GM18858 (cell line): ENCODE measurements around the gene HOXA11.

ENCODE experiments used
- ATAC-seq: cut with Tn5 transposase; IDR thresholded peaks from one replicate; pipeline ENCODE4 v1.9.1; 2021; ENCODE audit not compliant: unreplicated experiment

The HOXA11 gene

DNA sequence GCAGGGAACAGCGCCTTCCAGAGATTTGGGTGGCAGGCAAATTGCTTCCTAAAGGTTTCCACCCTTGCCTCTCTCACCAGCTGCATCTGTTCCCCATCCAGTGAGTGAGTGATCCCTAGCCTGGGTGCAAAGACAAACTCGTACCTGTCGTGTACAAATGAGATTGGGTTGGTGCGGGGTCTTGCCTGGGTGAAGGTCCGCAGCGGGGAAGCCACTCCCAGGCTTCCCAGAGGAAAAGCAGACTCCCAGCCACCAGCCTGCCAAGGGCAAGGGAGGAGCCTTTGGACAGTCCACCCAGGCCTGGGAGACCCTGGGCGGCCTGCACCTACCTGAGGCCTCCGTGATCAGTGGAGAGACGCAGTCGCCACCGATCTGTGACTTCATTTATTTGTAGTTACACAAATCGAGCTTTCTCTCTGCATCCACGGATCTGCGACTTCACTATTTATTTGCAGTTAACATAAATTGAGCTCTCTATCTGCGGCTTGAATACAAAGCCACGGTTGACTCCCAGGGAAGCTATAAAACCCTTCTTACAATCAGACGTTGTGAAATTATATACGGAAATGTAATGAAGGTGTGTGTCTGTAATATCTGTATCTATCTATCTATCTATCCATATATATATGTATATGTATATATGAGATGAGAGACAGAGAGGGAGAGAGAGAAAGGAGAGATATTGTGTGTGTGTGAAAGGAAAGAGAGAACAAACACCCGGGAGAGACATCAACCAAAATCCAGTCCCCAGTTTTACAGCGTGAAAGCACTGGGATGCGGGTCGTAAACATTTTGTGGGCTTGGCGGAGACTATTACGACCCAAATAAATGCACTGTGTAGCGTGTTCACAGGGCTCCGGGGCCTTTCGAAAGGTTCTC lies 25.5 kb downstream of the HOXA11 start:
- no peak for ATAC-seq

DNA sequence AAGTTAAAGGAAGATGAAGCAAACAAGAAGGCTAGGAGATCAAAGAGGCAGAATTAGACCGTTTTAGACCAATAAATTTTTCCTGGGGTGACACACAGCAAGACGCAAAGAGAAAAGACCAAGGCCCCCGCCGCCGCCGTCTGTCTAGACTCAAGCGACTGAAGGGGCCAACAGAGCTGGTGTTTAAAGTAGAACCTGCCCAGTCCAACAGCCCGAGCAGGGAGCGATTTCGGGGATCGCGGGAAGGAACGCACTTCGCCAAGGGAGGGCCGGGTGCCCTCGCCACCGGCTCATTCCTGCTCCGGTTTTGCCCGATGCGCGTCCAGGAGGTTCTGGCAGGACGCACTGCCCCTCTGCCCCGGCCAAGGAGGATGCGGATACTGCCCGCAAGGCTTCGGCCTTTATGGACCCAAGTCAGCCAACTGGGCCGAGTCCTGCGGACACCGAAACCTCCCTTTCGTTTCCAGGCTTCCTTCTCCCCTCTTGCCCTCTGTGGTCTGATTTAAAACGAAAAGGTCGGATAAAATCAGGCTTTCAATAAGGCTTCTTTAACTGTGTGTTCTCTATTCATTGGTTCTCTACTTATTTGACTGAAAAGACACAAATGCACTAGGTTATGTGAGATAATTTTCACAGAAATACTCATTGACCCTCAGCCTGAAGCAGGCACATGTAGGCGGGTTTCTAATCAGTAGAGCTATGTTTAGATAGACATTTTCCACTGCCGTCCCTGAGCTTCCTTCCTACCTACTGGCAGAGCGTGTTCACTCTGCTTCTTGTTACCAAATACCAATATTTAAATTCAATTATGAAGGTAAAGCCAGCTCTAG lies 26.4 kb downstream of the HOXA11 start:
- no peak for ATAC-seq

DNA sequence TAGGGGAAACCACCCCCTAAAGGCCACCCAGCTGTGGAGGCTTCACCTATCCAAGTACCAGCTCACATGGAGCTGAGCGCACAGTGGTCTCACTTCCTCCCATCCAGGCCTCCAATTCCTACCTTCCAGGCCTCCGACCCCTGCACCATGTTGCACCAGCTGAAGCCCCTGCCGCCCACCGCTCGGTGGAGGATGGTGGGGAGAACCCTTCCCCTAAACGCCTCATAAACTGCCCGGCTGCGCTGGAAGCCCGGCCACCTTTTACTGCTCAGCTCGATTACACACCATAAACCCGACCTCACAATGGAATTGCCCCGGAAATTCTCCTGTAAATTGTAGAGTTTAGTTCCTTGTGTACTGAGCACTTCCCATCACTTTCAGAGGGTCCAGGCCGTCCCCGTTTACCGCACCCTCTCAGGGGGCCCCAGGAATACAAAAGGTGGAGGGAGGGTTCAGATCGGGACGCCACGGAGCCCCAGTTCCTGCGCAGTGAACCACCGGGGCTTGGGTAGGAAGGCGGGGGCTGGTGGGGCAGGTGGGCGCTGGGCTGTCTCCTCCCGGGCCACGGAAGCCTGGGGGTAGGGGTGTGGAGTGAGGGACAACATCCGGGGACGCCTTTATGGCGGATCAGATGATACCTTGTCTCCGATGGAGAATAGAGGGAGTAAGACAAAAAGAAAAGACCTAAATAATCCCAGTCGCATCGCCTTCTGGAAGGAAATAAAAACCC lies 27.2 kb downstream of the HOXA11 start:
- no peak for ATAC-seq

DNA sequence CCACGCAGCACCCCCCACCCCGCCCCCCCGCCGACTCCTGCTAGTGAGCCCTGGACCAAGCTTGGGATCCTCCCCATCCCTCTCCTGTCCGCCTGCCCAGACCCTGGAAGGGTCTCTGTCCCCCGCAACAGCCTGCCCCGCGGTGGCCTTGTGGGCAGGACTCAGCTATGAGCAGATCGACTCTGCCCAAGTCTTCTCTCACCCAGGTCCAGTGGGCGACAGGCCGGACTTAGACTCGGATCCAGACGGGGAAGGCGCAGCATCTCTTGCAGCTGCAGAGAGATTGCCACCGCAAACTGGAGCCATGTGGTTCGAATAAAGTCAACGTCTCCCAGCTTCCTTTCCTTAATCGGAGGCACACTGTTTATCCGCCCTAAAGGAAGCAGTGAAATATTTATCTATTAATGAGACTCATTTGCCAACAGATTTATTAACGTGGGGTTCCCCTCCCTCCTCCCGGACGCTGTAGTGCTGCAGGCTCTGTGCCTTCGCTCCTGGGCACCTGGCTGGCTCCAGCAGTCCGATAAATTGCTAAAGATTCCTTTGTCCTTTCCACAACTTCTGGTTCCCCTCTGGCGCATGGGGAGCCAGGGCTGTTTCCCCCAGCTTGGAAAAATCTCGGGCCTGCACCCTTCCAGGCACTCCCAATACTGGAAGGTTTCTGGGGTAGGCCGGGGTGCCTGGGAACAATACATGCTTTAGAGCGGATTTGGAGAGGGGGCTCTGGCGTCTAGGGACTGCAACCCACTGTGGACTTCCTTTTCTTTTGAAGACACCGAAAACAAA lies 27.9 kb downstream of the HOXA11 start:
- ATAC-seq, result no peak

DNA sequence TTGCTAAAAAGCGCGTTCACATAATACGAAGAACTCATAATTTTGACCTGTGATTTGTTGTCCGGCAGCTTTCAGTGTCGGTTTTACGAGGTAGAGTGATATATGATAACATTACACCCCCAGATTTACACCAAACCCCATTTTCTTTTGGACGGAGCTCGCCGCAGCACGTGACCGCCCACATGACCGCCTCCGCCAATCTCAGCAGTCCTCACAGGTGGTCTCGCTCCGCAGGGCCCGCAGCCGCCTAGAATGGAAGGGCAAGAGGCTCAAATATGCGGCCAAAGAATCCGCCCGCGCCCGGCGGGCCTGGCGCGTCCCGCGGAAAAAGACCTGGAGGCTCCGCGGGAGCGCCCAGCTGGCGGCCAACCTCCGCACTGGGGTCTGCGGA lies 28.5 kb downstream of the HOXA11 start, which contains the start of gene HOXA7:
HOXA7 (minus strand) TSS at position 168 of the 391 bp plus-strand sequence; CDS start at position 38, 130 bp downstream.
- no peak for ATAC-seq

DNA sequence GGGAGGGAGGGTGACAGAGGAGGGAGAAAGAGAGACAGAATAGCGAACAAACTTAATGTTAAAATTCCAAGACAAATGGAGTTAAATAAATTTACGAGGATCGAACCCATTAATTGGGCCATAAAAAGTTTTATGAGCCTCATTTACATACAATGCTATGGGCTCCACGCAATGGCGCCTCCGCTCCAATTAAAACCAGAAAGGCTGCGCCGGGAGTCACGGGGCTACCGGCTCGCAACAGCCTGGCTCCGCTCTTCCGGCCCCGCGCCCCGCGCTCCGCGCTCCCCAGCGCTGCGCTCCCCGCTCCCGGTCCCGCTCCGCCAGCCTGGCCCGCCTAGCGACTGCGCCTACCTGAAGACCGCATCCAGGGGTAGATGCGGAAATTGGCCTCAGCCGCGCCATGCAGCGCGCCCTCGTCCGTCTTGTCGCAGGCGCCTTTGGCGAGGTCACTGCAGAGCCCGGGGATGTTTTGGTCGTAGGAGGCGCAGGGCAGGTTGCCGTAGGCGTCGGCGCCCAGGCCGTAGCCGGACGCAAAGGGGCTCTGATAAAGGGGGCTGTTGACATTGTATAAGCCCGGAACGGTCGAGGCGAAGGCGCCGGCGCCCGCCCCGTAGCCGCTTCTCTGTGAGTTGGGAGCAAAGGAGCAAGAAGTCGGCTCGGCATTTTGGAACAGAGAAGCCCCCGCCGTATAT lies 29.1 kb downstream of the HOXA11 start:
- no peak for ATAC-seq

DNA sequence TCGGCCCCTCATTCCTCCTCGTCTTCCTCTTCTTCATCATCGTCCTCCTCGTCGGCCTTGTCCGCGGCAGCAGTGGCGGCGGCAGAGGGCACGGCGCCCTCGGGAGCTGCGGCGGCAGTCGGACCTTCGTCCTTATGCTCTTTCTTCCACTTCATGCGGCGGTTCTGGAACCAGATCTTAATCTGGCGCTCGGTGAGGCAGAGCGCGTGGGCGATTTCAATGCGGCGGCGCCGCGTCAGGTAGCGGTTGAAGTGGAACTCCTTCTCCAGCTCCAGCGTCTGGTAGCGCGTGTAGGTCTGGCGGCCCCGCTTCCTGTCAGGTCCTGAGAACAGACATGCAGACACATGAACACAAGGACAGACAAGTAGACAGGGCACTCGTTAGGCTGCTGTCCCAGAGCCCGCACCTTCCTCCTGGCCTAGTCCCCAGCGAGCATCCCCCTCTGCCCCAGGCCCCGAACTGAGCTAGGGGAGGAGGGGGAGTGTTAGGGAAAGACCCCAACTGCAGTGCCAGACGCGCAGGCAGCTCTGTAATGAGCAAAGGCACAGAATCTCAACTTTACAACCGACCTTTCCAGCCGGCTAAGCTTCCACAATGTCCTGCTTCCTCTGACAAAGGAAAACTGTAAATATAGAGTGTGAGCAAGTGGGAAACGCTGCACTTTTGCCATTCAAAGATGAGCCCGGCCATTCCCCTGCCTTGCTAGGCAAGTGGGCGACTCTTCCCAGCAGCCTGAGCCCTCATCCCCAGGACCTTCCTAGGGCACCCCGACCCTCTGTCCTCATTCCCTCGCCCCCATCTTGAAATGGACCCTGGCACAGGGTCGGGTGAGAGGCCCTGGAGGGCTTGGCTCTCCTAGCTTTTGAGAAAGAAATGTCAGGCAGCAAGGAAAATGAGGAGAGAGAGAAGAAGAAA lies 29.9 kb downstream of the HOXA11 start:
- ATAC-seq, result no peak

DNA sequence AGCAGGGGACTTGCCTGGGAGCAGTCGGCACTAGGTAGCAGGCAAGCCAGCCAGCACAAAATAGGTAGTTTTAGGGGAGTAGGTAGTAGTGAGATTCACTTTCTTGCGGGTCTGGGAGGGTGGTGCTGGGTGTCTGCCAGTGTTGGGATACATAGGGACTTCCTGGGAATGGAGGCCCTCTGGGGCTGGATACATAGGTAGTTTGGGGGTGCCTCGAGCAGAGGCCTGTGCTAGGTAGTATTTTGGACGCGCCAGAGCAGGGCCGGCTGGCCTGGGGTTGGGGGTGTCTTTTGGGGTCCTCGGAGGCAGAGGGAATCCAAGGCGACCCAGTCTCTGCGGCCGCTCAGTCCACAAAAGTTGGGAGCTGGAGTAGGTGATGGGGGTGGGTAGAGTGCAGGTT lies 30.7 kb downstream of the HOXA11 start:
- ATAC-seq, result no peak

DNA sequence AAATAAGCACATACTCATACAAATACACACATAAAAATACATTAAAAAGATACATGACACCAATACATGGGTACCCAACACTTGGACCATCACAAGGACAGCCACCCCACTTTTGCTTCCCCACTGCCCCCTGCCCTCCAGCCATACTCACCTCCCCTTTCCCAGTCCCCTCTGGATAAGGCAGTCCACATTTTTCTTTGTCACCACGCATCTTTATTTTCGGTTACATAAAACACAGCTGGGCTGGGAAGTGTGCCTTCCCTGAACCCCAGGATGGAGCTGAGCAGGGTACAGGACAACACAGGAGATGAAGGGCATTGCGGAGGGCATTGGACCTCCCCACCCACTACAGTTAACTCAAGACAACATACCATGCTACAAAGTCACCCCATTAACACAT lies 31.5 kb downstream of the HOXA11 start:
- no peak for ATAC-seq

DNA sequence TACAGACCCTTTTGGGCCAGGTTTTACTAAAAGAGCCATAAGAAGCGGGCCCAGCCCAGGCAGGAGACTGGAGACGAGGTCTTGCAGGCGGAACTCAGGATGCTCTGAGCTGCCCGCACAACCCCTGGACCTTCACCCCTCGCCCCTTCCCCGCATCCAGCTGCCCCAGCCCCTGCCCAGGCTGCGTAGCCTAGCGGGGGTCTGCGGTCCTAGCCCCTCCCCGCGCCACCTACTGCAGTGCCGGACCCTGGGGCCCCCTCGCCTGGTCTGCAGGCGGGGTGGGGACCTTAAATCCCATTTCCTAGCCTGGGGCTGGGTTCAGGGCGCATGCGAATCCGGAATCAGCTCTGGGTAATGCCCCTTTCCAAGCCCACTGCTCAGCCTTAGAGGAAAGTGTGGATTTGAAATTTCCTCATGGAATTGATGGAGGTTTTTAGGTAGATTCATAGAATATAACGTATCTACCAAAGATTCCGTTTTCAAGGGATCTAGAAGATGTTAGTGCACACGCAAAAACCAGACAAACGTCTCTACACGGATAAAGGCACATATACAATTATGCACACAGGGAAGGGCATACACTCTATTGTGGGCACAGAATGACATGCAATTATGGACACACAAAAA lies 32.1 kb downstream of the HOXA11 start:
- no peak for ATAC-seq

DNA sequence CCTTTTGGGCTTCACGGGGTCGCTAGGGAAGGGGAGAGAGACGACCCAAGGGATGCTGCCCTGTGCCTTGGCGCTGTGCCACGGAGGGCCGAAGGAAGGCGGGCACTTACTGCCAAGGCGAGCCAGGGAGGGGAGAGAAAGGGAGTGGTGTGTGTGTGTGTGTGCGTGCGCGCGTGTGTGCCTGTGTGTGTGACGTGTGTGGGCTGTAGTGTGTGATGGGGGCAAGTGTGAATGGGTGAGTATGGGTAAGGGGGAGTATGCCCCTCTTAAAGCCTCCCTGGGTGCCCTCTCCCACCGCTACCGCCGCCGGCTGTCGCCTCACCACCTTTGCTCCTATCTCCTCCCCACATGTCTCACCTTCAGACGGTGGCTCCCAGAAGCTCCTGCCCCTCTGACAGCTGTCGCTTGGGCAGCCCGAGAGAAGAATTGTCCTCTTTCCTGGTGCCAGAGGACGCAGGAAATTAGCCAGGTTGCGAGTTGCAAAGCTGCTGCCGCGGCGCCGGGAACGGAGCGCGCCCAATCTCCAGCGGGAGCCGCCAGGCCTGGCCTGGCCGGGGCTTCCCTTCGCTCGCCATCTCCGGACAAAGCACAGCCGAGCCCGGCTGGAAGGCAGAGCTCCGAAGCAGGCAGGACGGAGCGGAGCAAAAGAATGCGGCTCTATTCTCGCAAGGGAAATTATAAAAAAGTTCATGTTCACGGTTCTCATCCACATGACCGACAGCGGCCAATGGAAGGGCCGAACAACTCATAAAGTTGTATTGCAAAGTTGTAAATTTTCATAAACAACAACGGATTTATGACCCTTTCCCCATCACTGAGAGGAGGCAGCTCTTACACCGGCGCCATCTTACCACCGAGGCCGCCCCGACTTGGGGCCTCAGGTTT lies 32.9 kb downstream of the HOXA11 start, which contains the start of gene HOXA3:
HOXA3 (minus strand) TSS at position 653 of the 885 bp plus-strand sequence. CDS start 41,943 bp downstream, outside the sequence.
- ATAC-seq, result no peak

DNA sequence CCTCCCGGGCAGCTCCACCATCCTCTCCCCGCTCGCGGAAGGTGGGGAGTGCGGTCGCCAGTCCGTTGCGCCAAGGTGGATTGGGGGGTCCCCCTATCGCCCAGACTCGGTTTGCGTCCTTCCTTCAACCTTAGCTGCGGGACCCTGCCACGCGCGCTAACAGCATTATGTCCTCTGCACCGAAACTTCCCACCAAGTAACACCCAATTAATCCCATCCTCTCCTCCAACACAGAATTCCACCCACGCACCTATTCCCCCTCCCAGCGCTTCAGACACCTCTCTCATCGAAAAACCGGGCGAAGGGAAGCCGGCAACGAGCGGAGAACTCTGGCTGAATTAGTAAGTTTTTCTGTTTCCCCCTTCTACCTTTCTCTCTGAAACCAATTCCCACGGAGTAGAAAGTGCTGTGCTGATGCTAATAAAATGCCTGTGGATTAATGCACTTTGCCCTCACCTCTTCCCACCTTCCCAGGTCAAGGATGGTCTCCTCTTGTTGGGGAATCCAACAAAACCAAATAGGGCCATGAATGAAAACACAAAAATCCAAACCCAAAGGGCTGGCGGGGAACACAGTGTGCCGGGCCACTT lies 33.6 kb downstream of the HOXA11 start:
- no peak for ATAC-seq

DNA sequence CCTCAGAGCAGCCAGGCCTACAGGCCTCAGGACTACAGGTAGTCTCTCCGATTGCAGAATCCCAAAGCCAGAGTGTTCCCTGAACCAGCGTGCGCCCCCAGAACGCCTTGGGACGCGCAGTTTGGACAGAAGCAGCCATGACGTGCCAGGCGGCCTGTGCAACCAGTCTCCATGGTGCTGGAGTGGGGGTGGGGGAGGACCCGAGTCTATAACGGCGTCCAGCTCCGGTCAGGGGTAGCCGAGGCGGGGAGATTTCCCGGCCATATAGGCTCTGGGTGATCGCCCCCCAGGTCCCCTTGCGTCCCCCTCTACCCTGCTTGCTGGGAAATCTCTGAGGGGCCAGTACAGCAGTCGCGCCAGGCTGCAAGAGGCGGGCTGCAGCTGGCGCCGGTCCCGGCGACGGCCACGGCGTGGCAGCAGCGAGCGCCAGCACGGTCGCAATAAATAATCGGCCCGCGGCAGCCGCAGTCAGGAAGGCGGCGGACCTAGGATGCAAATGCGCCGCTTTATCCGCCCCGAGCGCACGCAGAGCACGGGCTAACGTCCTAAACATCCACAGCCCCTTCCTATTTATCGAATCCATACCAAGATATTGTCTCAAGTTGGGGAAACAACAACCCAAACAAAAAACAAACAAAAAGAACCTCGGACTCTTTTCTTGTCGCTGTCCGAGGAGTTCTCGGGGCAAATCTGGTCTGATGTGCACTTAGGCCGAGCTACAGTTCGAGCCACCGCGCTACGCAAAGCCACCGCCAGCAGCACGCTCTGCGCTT lies 34.3 kb downstream of the HOXA11 start:
- ATAC-seq, result no peak

DNA sequence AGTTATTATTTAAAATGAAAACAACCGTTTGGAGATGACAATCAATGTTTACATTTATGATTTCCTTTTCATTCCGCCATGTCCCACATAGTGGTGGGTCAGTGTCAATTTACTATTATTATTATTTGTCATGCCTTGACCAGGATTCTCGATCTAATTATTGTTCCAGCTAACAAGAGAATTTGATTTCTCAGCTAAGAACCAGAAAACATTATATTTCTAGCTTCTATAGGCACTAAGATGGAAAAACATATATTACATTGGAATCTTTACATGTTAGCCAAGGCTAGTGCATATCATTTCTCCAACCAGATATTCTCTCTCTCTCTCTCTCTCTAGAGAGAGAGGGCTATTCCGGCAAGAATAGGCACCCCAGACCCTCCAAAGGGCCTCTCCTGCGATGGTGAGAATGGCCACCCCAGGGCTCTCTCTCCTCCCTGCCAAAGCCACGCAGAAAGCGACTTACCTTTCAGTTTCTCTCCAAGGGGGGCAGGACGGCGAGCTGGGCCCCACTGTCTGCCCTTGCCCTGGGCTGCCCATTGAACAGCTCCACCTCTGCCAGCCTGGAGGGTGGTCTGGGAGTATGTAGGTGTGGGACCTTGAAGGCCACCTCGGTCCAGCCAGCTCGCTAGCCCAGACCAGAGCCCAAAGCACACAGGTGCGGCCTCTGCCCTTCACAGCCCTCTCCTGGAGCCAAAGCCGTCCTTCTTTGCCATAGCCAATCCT lies 35.0 kb downstream of the HOXA11 start:
- ATAC-seq, result no peak
